Mammary epithelial cell (primary cell): Measurements from ENCODE around the gene SCN4B.

Experiments used
- CTCF ChIP-seq, 2 donors: IDR thresholded peaks in 1 of 2; conservative IDR thresholded peaks in 1 of 2; 2 replicates each; pipeline ENCODE4 v1.5.1; 2011 to 2012; ENCODE audit warnings: inconsistent platforms in 2 of 2, low read length in 2 of 2, mild to moderate bottlenecking in 2 of 2, control low read depth in 1 of 2, low read depth in 1 of 2; ENCODE audit not compliant: insufficient read depth in 1 of 2; ENCODE audit errors: extremely low read depth in 1 of 2
- EZH2 ChIP-seq: IDR thresholded peaks from 2 replicates; pipeline ENCODE4 v1.6.1; 2012; ENCODE audit warnings: low read length, inconsistent platforms, borderline replicate concordance

GRCh38 chr11:118090545-118091162, 62.0 kb downstream of the SCN4B start:
- TF ChIP-seq CTCF (conservative IDR thresholded peaks at IDR 0.05 in 1 of 2, IDR thresholded peaks at IDR 0.05 in 1 of 2; ENCODE audit: extremely low read depth in 1 of 2, insufficient read depth in 1 of 2, low read depth in 1 of 2, low read length in 2 of 2) (no peak), EZH2 (no peak)
